Neural cell (in vitro differentiated cells): Measurements from ENCODE around the gene SPATA13. TPM values are rescaled to one million over a fixed set of nuclear protein-coding genes. Genes with fewer than 3 reads are reported as not detected.

Source experiments
- H2AFZ ChIP-seq: fragments of 200-600, 300-800 bp; sonication (generic), shearing (Covaris generic); 2 replicates; pipeline ENCODE4 v1.6.0; 2014; ENCODE audit warnings: low read depth, mild to moderate bottlenecking, antibody characterized with exemption, low read length, moderate library complexity
- H3F3A ChIP-seq: fragments of 200-600 bp; shearing (Covaris generic); 2 replicates; pipeline ENCODE4 v1.6.1; 2016; ENCODE audit warnings: mild to moderate bottlenecking, moderate library complexity, mixed read lengths, antibody characterized with exemption, low read length; ENCODE audit not compliant: insufficient read depth, poor library complexity, severe bottlenecking
- H3K27ac ChIP-seq: fragments of 200-600, 300-800 bp; sonication (generic), shearing (Covaris generic); 2 replicates; pipeline ENCODE4 v1.5.1; 2014; ENCODE audit warnings: mild to moderate bottlenecking, low read length, moderate library complexity
- H3K27me3 ChIP-seq: fragments of 300-800, 200-600 bp; sonication (generic), shearing (Covaris generic); 2 replicates; pipeline ENCODE4 v1.6.0; 2014; ENCODE audit warnings: mild to moderate bottlenecking, low read depth, low read length, moderate library complexity; ENCODE audit not compliant: insufficient read depth
- H3K36me3 ChIP-seq: fragments of 300-800, 200-600 bp; sonication (generic), shearing (Covaris generic); 2 replicates; pipeline ENCODE4 v1.5.1; 2014; ENCODE audit warnings: mild to moderate bottlenecking, antibody characterized with exemption, low read length, moderate library complexity; ENCODE audit not compliant: insufficient read depth
- H3K4me2 ChIP-seq: fragments of 300-800, 200-600 bp; sonication (generic), shearing (Covaris generic); 2 replicates; pipeline ENCODE4 v1.6.0; 2014; ENCODE audit warnings: mild to moderate bottlenecking, low read length
- H3K4me3 ChIP-seq: fragments of 300-800, 200-600 bp; sonication (generic), shearing (Covaris generic); 2 replicates; pipeline ENCODE4 v1.5.1; 2014; ENCODE audit warnings: mild to moderate bottlenecking, low read length, moderate library complexity
- H3K79me2 ChIP-seq: fragments of 200-600 bp; shearing (Covaris generic); replicated peaks from 2 replicates; pipeline ENCODE4 v1.6.0; 2014; ENCODE audit warnings: mild to moderate bottlenecking, low read length, moderate library complexity; ENCODE audit not compliant: insufficient read depth
- H3K9ac ChIP-seq: fragments of 300-800, 200-600 bp; sonication (generic), shearing (Covaris generic); 2 replicates; pipeline ENCODE4 v1.6.1; 2016; ENCODE audit warnings: mild to moderate bottlenecking, low read length, mixed read lengths
- H3K9me2 ChIP-seq: fragments of 200-600 bp; shearing (Covaris generic); 2 replicates; pipeline ENCODE4 v1.6.1; 2016; ENCODE audit warnings: mild to moderate bottlenecking, low read length, mixed read lengths; ENCODE audit not compliant: insufficient read depth
- H3K9me3 ChIP-seq: fragments of 200-600, 300-800 bp; sonication (generic), shearing (Covaris generic); 2 replicates; pipeline ENCODE4 v1.6.1; 2016; ENCODE audit warnings: mild to moderate bottlenecking, mixed run types, low read length, moderate library complexity, mixed read lengths
- H4K20me1 ChIP-seq: fragments of 200-600 bp; shearing (Covaris generic); 2 replicates; pipeline ENCODE4 v1.6.1; 2016; ENCODE audit warnings: mild to moderate bottlenecking, mixed run types; ENCODE audit not compliant: insufficient read depth
- CTCF ChIP-seq: fragments of 450-650 bp; IDR thresholded peaks from 2 replicates; pipeline ENCODE4 v1.5.1; 2014; ENCODE audit warnings: antibody characterized with exemption, mild to moderate bottlenecking, moderate library complexity; ENCODE audit not compliant: poor library complexity, severe bottlenecking
- EP300 ChIP-seq: fragments of 450-650 bp; conservative IDR thresholded peaks from 2 replicates; pipeline ENCODE4 v1.6.1; 2014; ENCODE audit warnings: antibody characterized with exemption, mild to moderate bottlenecking, moderate library complexity; ENCODE audit not compliant: poor library complexity, severe bottlenecking
- EZH2 ChIP-seq: fragments of 200-600, 300-800 bp; shearing (Covaris generic), sonication (generic); IDR thresholded peaks from 2 replicates; pipeline ENCODE4 v1.6.1; 2014; ENCODE audit warnings: antibody characterized with exemption, low read length, borderline replicate concordance, mild to moderate bottlenecking; ENCODE audit not compliant: insufficient read depth, poor library complexity, severe bottlenecking
- MXI1 ChIP-seq: fragments of 450-650 bp; conservative IDR thresholded peaks from 2 replicates; pipeline ENCODE4 v1.6.1; 2014; ENCODE audit warnings: antibody characterized with exemption, mild to moderate bottlenecking; ENCODE audit not compliant: poor library complexity, severe bottlenecking
- POLR2AphosphoS5 ChIP-seq: IDR thresholded peaks from 2 replicates; pipeline ENCODE4 v1.6.1; 2012
- RAD21 ChIP-seq: fragments of 450-650 bp; conservative IDR thresholded peaks from 2 replicates; pipeline ENCODE4 v1.6.1; 2014; ENCODE audit warnings: antibody characterized with exemption, mild to moderate bottlenecking, moderate library complexity
- REST ChIP-seq: IDR thresholded peaks from 2 replicates; pipeline ENCODE4 v1.6.1; 2012; ENCODE audit warnings: borderline replicate concordance
- SMC3 ChIP-seq: fragments of 450-650 bp; conservative IDR thresholded peaks from 2 replicates; pipeline ENCODE4 v1.6.1; 2014; ENCODE audit warnings: antibody characterized with exemption, mild to moderate bottlenecking, moderate library complexity; ENCODE audit not compliant: poor library complexity
- TAF1 ChIP-seq: IDR thresholded peaks from 2 replicates; pipeline ENCODE4 v1.6.1; 2012; ENCODE audit warnings: low read depth
- polyA plus RNA-seq: library from polyadenylated mRNA; depleted of rRNA; stranded (reverse); fragments of >200 nt; gene quantifications from 2 replicates; pipeline ENCODE4 v1.2.3, GENCODE V29; 2014

The SPATA13 gene
- polyA plus RNA-seq, 1 donor from 2014 or later: 15.5 TPM

- no peaks in the 10 kb centered on the region for H3K27me3 ChIP-seq
- H3K27ac ChIP-seq: no peak overlapping the region
- no peak for TF ChIP-seq CTCF
- no peak for TF ChIP-seq EZH2
- no peak for TF ChIP-seq MXI1
- TF ChIP-seq POLR2AphosphoS5: no peak
- TF ChIP-seq REST: no peak
- no peak for TF ChIP-seq SMC3
- no peak for TF ChIP-seq EP300
- no peak for TF ChIP-seq TAF1
- no peak for TF ChIP-seq RAD21
- no peak overlapping the region for H3K4me3 ChIP-seq
- no peaks in the 10 kb centered on the region for H3K79me2 ChIP-seq
- H3F3A ChIP-seq: no peaks in the 10 kb centered on the region
- no peaks in the 10 kb centered on the region for H3K9me2 ChIP-seq
- no peak overlapping the region for H3K4me2 ChIP-seq
- H4K20me1 ChIP-seq: no peaks in the 10 kb centered on the region
- H2AFZ ChIP-seq: no peak overlapping the region
- no peak overlapping the region for H3K9ac ChIP-seq
- H3K36me3 ChIP-seq: no peaks in the 10 kb centered on the region
- H3K9me3 ChIP-seq: no peaks in the 10 kb centered on the region
These were observed 140.9 kb downstream of the SPATA13 start for GRCh38 chr13:24301434-24301833.

GRCh38 chr13:24301911-24302310 is 141.4 kb downstream of the SPATA13 start:
- no peaks in the 10 kb centered on the region for H4K20me1 ChIP-seq
- H3K27ac ChIP-seq: no peak overlapping the region
- H2AFZ ChIP-seq: no peak overlapping the region
- H3K36me3 ChIP-seq: no peaks in the 10 kb centered on the region
- no peak overlapping the region for H3K9ac ChIP-seq
- H3F3A ChIP-seq: no peaks in the 10 kb centered on the region
- no peaks in the 10 kb centered on the region for H3K27me3 ChIP-seq
- no peak overlapping the region for H3K4me3 ChIP-seq
- TF ChIP-seq POLR2AphosphoS5: no peak
- no peak for TF ChIP-seq EZH2
- TF ChIP-seq RAD21: no peak
- TF ChIP-seq CTCF: no peak
- no peak for TF ChIP-seq SMC3
- TF ChIP-seq REST: no peak
- no peak for TF ChIP-seq EP300
- TF ChIP-seq MXI1: no peak
- TF ChIP-seq TAF1: no peak
- no peaks in the 10 kb centered on the region for H3K9me3 ChIP-seq
- H3K4me2 ChIP-seq: no peak overlapping the region
- H3K79me2 ChIP-seq: no peaks in the 10 kb centered on the region
- no peaks in the 10 kb centered on the region for H3K9me2 ChIP-seq
